22Rv1 (cell line): Measurements from ENCODE around the gene SCAMP2.

Experiments used
- CTCF ChIP-seq: fragments of 450-650 bp; IDR thresholded peaks from 2 replicates; pipeline ENCODE4 v1.5.1; 2017; ENCODE audit warnings: mild to moderate bottlenecking
- ZFX ChIP-seq: fragments of 450-650 bp; IDR thresholded peaks from 2 replicates; pipeline ENCODE4 v1.6.1; 2017; ENCODE audit warnings: antibody characterized with exemption, borderline replicate concordance

DNA sequence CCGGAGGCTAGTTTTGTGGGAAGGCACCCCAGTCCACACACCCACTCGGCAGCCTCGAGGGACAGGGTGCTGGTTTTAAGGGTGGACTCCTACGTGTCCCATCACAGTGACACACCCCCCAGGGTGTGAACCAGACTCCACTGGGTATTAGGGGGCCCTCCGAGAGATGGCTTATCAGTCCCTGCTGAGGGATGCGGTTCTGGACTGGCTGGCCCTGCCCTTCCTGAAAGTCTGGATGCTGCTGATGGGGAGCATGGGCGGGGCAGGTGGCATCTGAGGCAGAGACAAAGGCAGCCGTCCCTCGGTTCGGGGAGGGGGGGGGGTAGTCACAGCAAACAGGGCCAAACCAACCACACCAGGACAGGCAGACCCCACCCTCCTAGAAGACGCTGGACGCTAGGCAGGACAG, 29.3 kb downstream of the SCAMP2 start:
- TF ChIP-seq CTCF: no peak
- TF ChIP-seq ZFX: no peak
